LNCaP clone FGC (cell line): ENCODE measurements around the gene CELSR1.
A peak's percentile ranks its signal among the peaks of the same experiment; 100 is the strongest.

ENCODE experiments used
- DNase-seq: peaks from one replicate; pipeline ENCODE4 v3.0.0-alpha.2; 2011; ENCODE audit warnings: low read depth
- H3K4me3 ChIP-seq: 2 replicates; pipeline ENCODE4 v1.5.1; 2011; ENCODE audit warnings: mild to moderate bottlenecking, low read depth, low read length, control low read depth
- CTCF ChIP-seq: IDR thresholded peaks from 2 replicates; pipeline ENCODE4 v1.5.1; 2012; ENCODE audit warnings: mild to moderate bottlenecking; ENCODE audit not compliant: control insufficient read depth, insufficient read depth; ENCODE audit errors: extremely low read depth

Gene CELSR1

GRCh38 chr22:46374663-46375474, 162.6 kb downstream of the CELSR1 start:
- TF ChIP-seq CTCF: no peak
- H3K4me3 ChIP-seq: peak overlapping the region; percentile 17
- DNase-seq: peak; percentile 97

- DNase-seq: no peak
- H3K4me3 ChIP-seq: no peak overlapping the region; the same call in 1 of the 2 replicates
- no peak for TF ChIP-seq CTCF
These were observed 163.3 kb downstream of the CELSR1 start for GRCh38 chr22:46373921-46374662.

GRCh38 chr22:46373159-46373558, 164.3 kb downstream of the CELSR1 start:
- TF ChIP-seq CTCF: no peak
- peak; percentile 35 for DNase-seq

GRCh38 chr22:46372686-46373085, 164.7 kb downstream of the CELSR1 start:
- H3K4me3 ChIP-seq: no peak overlapping the region
- no peak for TF ChIP-seq CTCF
- DNase-seq: no peak

More at GRCh38 chr22:46373159-46373558, 164.3 kb downstream of the CELSR1 start:
- no peak overlapping the region for H3K4me3 ChIP-seq

GRCh38 chr22:46371623-46372226, 165.7 kb downstream of the CELSR1 start:
- no peak for TF ChIP-seq CTCF
- DNase-seq: no peak
- no peak overlapping the region for H3K4me3 ChIP-seq

GRCh38 chr22:46370584-46371291, 166.7 kb downstream of the CELSR1 start:
- no peak overlapping the region for H3K4me3 ChIP-seq
- no peak for TF ChIP-seq CTCF
- DNase-seq: no peak
